SU-DHL-6 (cell line): ENCODE measurements around the gene NEK4.

Experiments
- EZH2phosphoT487 ChIP-seq: fragments of 200-600 bp; sonication (generic), shearing (Covaris generic); conservative IDR thresholded peaks from 2 replicates; pipeline ENCODE4 v1.6.1; 2018; ENCODE audit warnings: mild to moderate bottlenecking, antibody characterized with exemption, low read length, moderate library complexity, mixed read lengths
- TF ChIP-seq, protein P1 (sequence below): fragments of 200-600 bp; sonication (generic); IDR thresholded peaks from one replicate; pipeline ENCODE4 v1.5.1; 2017; ENCODE audit warnings: antibody characterized with exemption, mild to moderate bottlenecking, low read length, moderate library complexity; ENCODE audit not compliant: insufficient read depth, poor library complexity, severe bottlenecking

DNA sequence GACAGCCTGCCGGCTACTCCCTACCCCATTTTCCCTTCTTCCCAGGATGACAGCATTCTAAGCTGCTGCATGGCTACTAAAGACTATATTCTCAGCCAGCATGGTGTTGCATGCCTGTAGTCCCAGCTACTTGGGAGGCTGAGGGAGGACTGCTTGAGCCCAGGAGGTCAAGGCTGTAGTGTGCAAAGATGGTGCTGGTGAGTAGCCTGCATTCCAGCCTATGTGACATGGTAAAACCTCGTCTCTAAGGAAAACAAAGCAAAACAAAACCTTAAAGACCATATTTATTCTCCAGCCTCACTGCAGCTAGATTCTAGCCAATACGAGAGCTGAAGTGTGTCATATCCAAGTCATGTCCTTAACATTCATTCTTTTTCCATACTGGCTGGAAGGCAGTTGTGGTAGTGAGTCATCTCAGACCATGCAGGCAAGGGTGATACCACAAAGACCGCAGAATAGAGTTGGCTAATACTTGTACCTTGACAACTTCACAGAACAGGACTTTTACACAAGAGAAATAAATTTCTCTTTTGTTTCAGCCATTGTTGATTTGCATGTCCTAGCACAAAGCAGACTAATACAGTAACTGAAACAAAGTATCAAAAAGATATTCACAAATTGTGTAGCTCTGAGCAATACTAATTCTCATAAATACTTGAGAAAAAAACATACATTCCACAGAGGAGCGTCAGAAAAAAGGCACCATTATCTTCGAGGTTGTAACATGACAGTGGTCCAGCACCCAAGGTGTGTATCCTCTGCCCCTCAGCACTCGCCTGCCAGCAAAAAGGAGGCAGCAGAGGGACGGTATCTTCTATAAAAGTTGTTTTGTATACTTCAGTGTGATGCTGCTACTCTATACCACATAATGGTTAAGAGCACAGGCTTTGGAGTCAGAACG, 99.9 kb downstream of the NEK4 start:
- TF ChIP-seq, protein P1, sequence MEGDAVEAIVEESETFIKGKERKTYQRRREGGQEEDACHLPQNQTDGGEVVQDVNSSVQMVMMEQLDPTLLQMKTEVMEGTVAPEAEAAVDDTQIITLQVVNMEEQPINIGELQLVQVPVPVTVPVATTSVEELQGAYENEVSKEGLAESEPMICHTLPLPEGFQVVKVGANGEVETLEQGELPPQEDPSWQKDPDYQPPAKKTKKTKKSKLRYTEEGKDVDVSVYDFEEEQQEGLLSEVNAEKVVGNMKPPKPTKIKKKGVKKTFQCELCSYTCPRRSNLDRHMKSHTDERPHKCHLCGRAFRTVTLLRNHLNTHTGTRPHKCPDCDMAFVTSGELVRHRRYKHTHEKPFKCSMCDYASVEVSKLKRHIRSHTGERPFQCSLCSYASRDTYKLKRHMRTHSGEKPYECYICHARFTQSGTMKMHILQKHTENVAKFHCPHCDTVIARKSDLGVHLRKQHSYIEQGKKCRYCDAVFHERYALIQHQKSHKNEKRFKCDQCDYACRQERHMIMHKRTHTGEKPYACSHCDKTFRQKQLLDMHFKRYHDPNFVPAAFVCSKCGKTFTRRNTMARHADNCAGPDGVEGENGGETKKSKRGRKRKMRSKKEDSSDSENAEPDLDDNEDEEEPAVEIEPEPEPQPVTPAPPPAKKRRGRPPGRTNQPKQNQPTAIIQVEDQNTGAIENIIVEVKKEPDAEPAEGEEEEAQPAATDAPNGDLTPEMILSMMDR = no peak
- no peak for TF ChIP-seq EZH2phosphoT487
